IMR-90 (cell line): Measurements from ENCODE around the gene AICDA. TPM values are rescaled to one million over a fixed set of nuclear protein-coding genes. Genes with fewer than 3 reads are reported as not detected.

Experiments
- ATAC-seq: fragments of 200-7000 bp; cut with Tn5 transposase; 2 replicates; pipeline ENCODE4 v1.9.1; 2020; ENCODE audit warnings: low read depth, mild to moderate bottlenecking, moderate library complexity
- BruUV-seq: library from RNA; stranded (reverse); fragments of 400-500 nt; replicated peaks from 2 replicates; lab custom pipeline; 2021; lab: Mats Ljungman, UMichigan
- CTCF ChIA-PET: fragments of 300-600 bp; formaldehyde crosslinking; extraction: SDS; loops from one replicate; lab custom pipeline; 2021; ENCODE audit warnings: antibody characterized with exemption; lab: Yijun Ruan, JAX
- POLR2A ChIA-PET: fragments of 300-600 bp; sonication (Branson Sonifier 250); formaldehyde crosslinking; loops from one replicate; lab custom pipeline; 2022; ENCODE audit warnings: antibody characterized with exemption; ENCODE audit not compliant: unreplicated experiment; lab: Charles Lee
- DNase-seq: peaks from one replicate; pipeline ENCODE4 v3.0.0; 2013
- H2AFZ ChIP-seq: replicated peaks from 2 replicates; pipeline ENCODE3; 2013; ENCODE audit warnings: low read length, mild to moderate bottlenecking; ENCODE audit not compliant: poor library complexity
- H2AK5ac ChIP-seq: 2 replicates; pipeline ENCODE4 v1.6.1; 2013; ENCODE audit warnings: low read depth, low read length, inconsistent platforms
- H2AK9ac ChIP-seq: replicated peaks from 2 replicates; pipeline ENCODE3; 2013; ENCODE audit warnings: mild to moderate bottlenecking, low read depth, low read length, moderate library complexity; ENCODE audit not compliant: poor library complexity
- H2BK120ac ChIP-seq: 2 replicates; pipeline ENCODE4 v1.6.1; 2013; ENCODE audit warnings: low read depth, low read length, inconsistent platforms
- H2BK15ac ChIP-seq: 3 replicates; pipeline ENCODE4 v1.6.1; 2013; ENCODE audit warnings: low read depth, low read length, inconsistent platforms
- H2BK20ac ChIP-seq: 2 replicates; pipeline ENCODE4 v1.6.1; 2013; ENCODE audit warnings: low read depth, mild to moderate bottlenecking, inconsistent platforms, low read length, moderate library complexity
- H2BK5ac ChIP-seq: 2 replicates; pipeline ENCODE4 v1.6.1; 2013; ENCODE audit warnings: mild to moderate bottlenecking, low read depth, low read length, inconsistent platforms; ENCODE audit not compliant: poor library complexity, severe bottlenecking
- H3K14ac ChIP-seq: replicated peaks from 2 replicates; pipeline ENCODE4 v1.6.1; 2013; ENCODE audit warnings: low read depth, low read length, inconsistent platforms
- H3K18ac ChIP-seq: 2 replicates; pipeline ENCODE4 v1.6.1; 2013; ENCODE audit warnings: low read depth, low read length, control low read depth
- H3K23ac ChIP-seq: 2 replicates; pipeline ENCODE4 v1.6.1; 2013; ENCODE audit warnings: low read depth, low read length, inconsistent platforms
- H3K27ac ChIP-seq: 2 replicates; pipeline ENCODE4 v1.5.1; 2013; ENCODE audit warnings: mild to moderate bottlenecking, control low read depth, low read length; ENCODE audit not compliant: insufficient read depth
- H3K27me3 ChIP-seq: 2 replicates; pipeline ENCODE4 v1.6.1; 2013; ENCODE audit warnings: low read length; ENCODE audit not compliant: control insufficient read depth, insufficient read depth
- H3K36me3 ChIP-seq: 2 replicates; pipeline ENCODE4 v1.6.1; 2013; ENCODE audit warnings: low read length, mixed read lengths; ENCODE audit not compliant: control insufficient read depth, insufficient read depth
- H3K4ac ChIP-seq: 2 replicates; pipeline ENCODE4 v1.6.1; 2013; ENCODE audit warnings: low read depth, low read length, inconsistent platforms
- H3K4me1 ChIP-seq: 2 replicates; pipeline ENCODE4 v1.6.1; 2013; ENCODE audit warnings: low read length, mixed read lengths; ENCODE audit not compliant: control insufficient read depth, insufficient read depth
- H3K4me2 ChIP-seq: 2 replicates; pipeline ENCODE4 v1.6.1; 2013; ENCODE audit warnings: low read depth, mild to moderate bottlenecking, control low read depth, low read length, moderate library complexity
- H3K4me3 ChIP-seq: 2 replicates; pipeline ENCODE4 v1.5.1; 2013; ENCODE audit warnings: low read depth, mild to moderate bottlenecking, control low read depth, low read length, moderate library complexity; ENCODE audit not compliant: insufficient read depth
- H3K56ac ChIP-seq: 2 replicates; pipeline ENCODE4 v1.6.1; 2013; ENCODE audit warnings: low read length, inconsistent platforms; ENCODE audit not compliant: insufficient read depth; ENCODE audit errors: extremely low read depth
- H3K79me1 ChIP-seq, 2 experiments: 2 replicates each; pipeline ENCODE4 v1.6.1; 2013; ENCODE audit warnings: low read length in 2 of 2, inconsistent platforms in 1 of 2, low read depth in 1 of 2
- H3K9ac ChIP-seq: 2 replicates; pipeline ENCODE4 v1.6.1; 2013; ENCODE audit warnings: low read depth, low read length, control low read depth
- H3K9me1 ChIP-seq: 2 replicates; pipeline ENCODE4 v1.6.1; 2013; ENCODE audit warnings: low read length, inconsistent platforms; ENCODE audit not compliant: insufficient read depth
- H3K9me3 ChIP-seq: 2 replicates; pipeline ENCODE4 v1.6.1; 2013; ENCODE audit warnings: low read length; ENCODE audit not compliant: control insufficient read depth, insufficient read depth
- H4K20me1 ChIP-seq: 2 replicates; pipeline ENCODE4 v1.6.1; 2013; ENCODE audit warnings: low read length, inconsistent platforms; ENCODE audit not compliant: insufficient read depth
- H4K5ac ChIP-seq: 2 replicates; pipeline ENCODE4 v1.6.1; 2013; ENCODE audit warnings: mild to moderate bottlenecking, low read depth, low read length, control low read depth
- H4K8ac ChIP-seq, 2 experiments: 2 replicates each; pipeline ENCODE4 v1.6.1; 2013; ENCODE audit warnings: low read depth in 2 of 2, low read length in 2 of 2, control low read depth in 1 of 2, inconsistent platforms in 1 of 2
- H4K91ac ChIP-seq: 2 replicates; pipeline ENCODE4 v1.6.1; 2013; ENCODE audit warnings: low read depth, low read length, inconsistent platforms; ENCODE audit not compliant: insufficient read depth
- BHLHE40 ChIP-seq: fragments of 150-350 bp; IDR thresholded peaks from 2 replicates; pipeline ENCODE4 v1.6.1; 2016; ENCODE audit warnings: mild to moderate bottlenecking, low read depth, low read length
- CEBPB ChIP-seq: IDR thresholded peaks from 2 replicates; pipeline ENCODE4 v1.6.1; 2012; ENCODE audit warnings: low read depth, low read length, improper control_type of control experiment
- CHD1 ChIP-seq: IDR thresholded peaks from 2 replicates; pipeline ENCODE4 v1.6.1; 2012; ENCODE audit warnings: low read depth, low read length, improper control_type of control experiment
- CTCF ChIP-seq: conservative IDR thresholded peaks from 2 replicates; pipeline ENCODE4 v1.5.1; 2012; ENCODE audit warnings: mild to moderate bottlenecking, low read depth, low read length, improper control_type of control experiment
- ELK1 ChIP-seq: fragments of 150-350 bp; IDR thresholded peaks from 2 replicates; pipeline ENCODE4 v1.6.1; 2016; ENCODE audit warnings: low read depth, mild to moderate bottlenecking, low read length, moderate library complexity, borderline replicate concordance
- MAZ ChIP-seq: IDR thresholded peaks from 2 replicates; pipeline ENCODE4 v1.6.1; 2012; ENCODE audit warnings: low read depth, mild to moderate bottlenecking, low read length, improper control_type of control experiment, moderate library complexity, borderline replicate concordance
- RFX5 ChIP-seq: IDR thresholded peaks from 2 replicates; pipeline ENCODE4 v1.8.0; 2012; ENCODE audit warnings: low read depth, mild to moderate bottlenecking, low read length, moderate library complexity
- USF2 ChIP-seq: fragments of 150-350 bp; IDR thresholded peaks from 2 replicates; pipeline ENCODE4 v1.6.1; 2017; ENCODE audit warnings: mild to moderate bottlenecking, antibody characterized with exemption, low read length, low read depth
- WGBS, 2 experiments: methylation state at CpG; one replicate each; pipeline versions ENCODE4 v1.1.5 to v1.1.7; 2013; ENCODE audit warnings: missing lambda C conversion rate in 2 of 2; ENCODE audit not compliant: insufficient read length in 1 of 2; ENCODE audit errors: extremely low coverage in 2 of 2; 5-methylcytosine and 5-hydroxymethylcytosine counted together
- dilution Hi-C: fragments of 300-500 bp; cut with HindIII; formaldehyde crosslinking; loops from one replicate; pipeline ENCODE4 v1.14.3; 2018; ENCODE audit warnings: low sequenced_read_pairs; ENCODE audit not compliant: unreplicated experiment
- in situ Hi-C: fragments of 300-500 bp; cut with MboI; formaldehyde crosslinking; loops from 3 replicates; pipeline ENCODE4 v1.14.3; 2019; ENCODE audit warnings: low sequenced_read_pairs, inconsistent platforms, mixed read lengths
- intact Hi-C: fragments of 100-400 bp; cut with micrococcal nuclease; formaldehyde crosslinking; loops from 2 replicates; pipeline ENCODE4 v1.10.0; 2022
- polyA plus RNA-seq, 3 experiments: library from polyadenylated mRNA; depleted of rRNA; stranded (reverse); fragments of >200 nt; gene quantifications; 2 replicates each; pipeline ENCODE4 v1.2.3, GENCODE V29; 2012; ENCODE audit warnings: low replicate concordance in 1 of 3
- total RNA-seq: library from RNA; depleted of rRNA; stranded (reverse); fragments of >200 nt; gene quantifications from 2 replicates; pipeline ENCODE4 v1.2.3, GENCODE V29; 2012

AICDA gene
- total and polyA plus RNA-seq, 2 of the 4 experiments (the other 2 are of a cell fraction): not detected

GRCh38 chr12:8561011-8561410 is 51.6 kb downstream of the AICDA start:
- POLR2A ChIA-PET: no interaction called here
- no peaks in the 10 kb centered on the region for H3K27me3 ChIP-seq
- no peak overlapping the region for H2BK20ac ChIP-seq
- H3K56ac ChIP-seq: no peak overlapping the region
- no peak overlapping the region for H3K4ac ChIP-seq
- no peak overlapping the region for H3K14ac ChIP-seq
- TF ChIP-seq ELK1: no peak
- TF ChIP-seq BHLHE40: no peak
- TF ChIP-seq MAZ: no peak
- TF ChIP-seq USF2: no peak
- no peak for TF ChIP-seq CHD1
- no peak for TF ChIP-seq RFX5
- no peak for TF ChIP-seq CEBPB
- TF ChIP-seq CTCF: no peak
- intact Hi-C loops: no loop called here
- H3K27ac ChIP-seq: no peak overlapping the region
- no peak overlapping the region for H4K91ac ChIP-seq
- no peak overlapping the region for H3K18ac ChIP-seq
- H2BK120ac ChIP-seq: no peak overlapping the region
- no peak for ATAC-seq
- no peak overlapping the region for H2AK9ac ChIP-seq
- no peak overlapping the region for H2AFZ ChIP-seq
- dilution Hi-C loops: no loop called here
- H3K4me3 ChIP-seq: no peak overlapping the region
- H4K20me1 ChIP-seq: no peaks in the 10 kb centered on the region
- BruUV-seq: no TSS peak
- no peak overlapping the region for H2BK15ac ChIP-seq
- no peaks in the 10 kb centered on the region for H3K9me1 ChIP-seq
- no peak overlapping the region for H2BK5ac ChIP-seq
- in situ Hi-C loops: no loop called here
- no peak overlapping the region for H4K8ac ChIP-seq
- 49% methylated on average over 3 of the region's 4 CpGs; no CpG with 5 or more reads in 1 of the 2 experiments for WGBS, 2 experiments
- H3K9ac ChIP-seq: no peak overlapping the region
- no peak overlapping the region for H2AK5ac ChIP-seq
- no peaks in the 10 kb centered on the region for H3K79me1 ChIP-seq
- H3K4me2 ChIP-seq: no peak overlapping the region
- no peak for DNase-seq
- peaks cover 1% of the 10 kb centered on the region; the same call in 1 of the 2 replicates for H3K9me3 ChIP-seq
- no peaks in the 10 kb centered on the region for H3K36me3 ChIP-seq
- H3K4me1 ChIP-seq: no peaks in the 10 kb centered on the region
- H3K23ac ChIP-seq: no peak overlapping the region
- CTCF ChIA-PET: interaction anchor here (2.2 kb wide), 1 partner anchor 17 kb away, joined by 6 read pairs; no protein-coding TSS in a partner anchor
- H4K5ac ChIP-seq: no peak overlapping the region
